Measurements from ENCODE around the gene HTATSF1.

Gene HTATSF1, protein sequence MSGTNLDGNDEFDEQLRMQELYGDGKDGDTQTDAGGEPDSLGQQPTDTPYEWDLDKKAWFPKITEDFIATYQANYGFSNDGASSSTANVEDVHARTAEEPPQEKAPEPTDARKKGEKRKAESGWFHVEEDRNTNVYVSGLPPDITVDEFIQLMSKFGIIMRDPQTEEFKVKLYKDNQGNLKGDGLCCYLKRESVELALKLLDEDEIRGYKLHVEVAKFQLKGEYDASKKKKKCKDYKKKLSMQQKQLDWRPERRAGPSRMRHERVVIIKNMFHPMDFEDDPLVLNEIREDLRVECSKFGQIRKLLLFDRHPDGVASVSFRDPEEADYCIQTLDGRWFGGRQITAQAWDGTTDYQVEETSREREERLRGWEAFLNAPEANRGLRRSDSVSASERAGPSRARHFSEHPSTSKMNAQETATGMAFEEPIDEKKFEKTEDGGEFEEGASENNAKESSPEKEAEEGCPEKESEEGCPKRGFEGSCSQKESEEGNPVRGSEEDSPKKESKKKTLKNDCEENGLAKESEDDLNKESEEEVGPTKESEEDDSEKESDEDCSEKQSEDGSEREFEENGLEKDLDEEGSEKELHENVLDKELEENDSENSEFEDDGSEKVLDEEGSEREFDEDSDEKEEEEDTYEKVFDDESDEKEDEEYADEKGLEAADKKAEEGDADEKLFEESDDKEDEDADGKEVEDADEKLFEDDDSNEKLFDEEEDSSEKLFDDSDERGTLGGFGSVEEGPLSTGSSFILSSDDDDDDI

GRCh38 chrX:136497556-136498052, at the start of gene HTATSF1:
Gene HTATSF1, plus strand, starts transcription at chrX:136497592. Its CDS starts 93 bp downstream, at chrX:136497685.
- no peak for DNase-seq

DNA sequence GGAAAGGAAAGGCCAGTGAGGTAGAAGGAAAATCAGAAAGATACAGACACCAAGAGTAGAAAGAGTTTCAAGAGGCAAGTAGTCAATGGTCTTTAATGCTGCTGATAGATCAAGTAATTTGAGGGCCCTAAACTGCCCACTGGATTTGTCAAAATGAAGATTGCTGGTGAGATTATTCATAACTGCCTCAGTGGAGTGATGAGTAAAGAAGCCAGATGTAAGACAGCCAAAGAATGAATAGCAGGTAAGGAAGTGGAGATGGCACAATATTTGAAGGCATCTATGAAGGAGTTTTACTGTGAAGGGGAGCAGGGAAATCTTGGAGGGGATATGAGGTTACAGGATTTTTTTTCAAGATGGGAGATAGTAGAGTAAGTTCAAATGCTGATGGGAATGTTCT, 49.4 kb upstream of the HTATSF1 start:
- DNase-seq = no peak

DNA sequence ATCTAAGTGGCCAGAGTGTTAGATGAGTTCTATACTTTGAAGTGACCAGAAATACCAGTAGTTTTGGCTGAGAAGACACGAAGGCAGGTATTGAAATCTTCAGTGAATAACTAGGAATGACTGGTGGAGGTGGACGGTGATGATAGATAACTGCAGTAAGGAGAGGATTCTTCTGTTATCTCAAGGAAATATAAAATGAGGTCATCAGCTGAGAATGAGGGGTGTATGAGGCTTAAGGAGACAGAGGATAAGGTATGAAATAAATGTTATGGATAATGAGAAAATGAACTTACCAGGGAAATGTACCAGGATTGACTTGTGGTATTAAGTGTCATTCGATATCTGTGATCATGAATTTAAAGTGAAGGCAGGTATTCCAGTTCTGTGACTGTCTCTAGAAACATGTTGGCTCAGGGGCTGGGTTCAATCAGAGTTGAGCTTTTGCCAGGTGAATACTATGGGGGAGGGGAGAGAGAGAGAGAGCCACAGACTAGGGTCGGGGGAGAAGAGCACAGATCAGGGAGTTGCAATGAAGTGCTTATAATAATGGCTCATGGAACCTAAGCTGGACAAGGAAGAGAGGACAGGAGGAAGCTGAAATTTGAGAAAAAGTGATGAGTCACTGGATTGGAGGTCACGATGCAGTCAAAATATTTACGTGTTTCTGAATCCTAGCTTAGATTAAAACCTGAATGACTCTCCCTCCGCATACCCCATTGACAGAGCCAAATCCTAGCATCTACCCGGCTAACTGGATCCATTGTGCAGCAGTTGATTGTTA, 47.2 kb upstream of the HTATSF1 start:
- no peak for DNase-seq

- DNase-seq = no peak
Measured at GRCh38 chrX:136452614-136453013, 44.8 kb upstream of the HTATSF1 start.

GRCh38 chrX:136453114-136453513, 44.3 kb upstream of the HTATSF1 start:
- no peak for DNase-seq

DNA sequence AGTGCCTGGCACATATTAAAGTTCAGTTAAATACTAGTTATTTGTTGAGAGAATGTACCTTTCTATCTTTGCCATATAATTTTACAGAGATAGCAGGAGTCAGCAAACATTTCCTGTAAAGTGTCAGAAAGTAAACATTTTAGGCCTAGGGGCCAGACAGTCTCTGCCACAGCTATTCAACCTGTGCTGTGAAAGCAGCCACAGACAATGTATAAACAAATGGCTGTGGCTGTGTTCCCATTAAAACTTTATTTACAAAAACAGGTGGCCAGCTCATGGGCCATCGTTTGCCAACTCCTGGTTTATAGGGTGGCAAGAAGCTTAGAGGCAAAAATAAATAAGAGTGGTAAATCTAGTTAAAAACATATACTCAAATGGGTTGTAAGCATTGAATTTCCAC, 43.6 kb upstream of the HTATSF1 start:
- DNase-seq = no peak

DNA sequence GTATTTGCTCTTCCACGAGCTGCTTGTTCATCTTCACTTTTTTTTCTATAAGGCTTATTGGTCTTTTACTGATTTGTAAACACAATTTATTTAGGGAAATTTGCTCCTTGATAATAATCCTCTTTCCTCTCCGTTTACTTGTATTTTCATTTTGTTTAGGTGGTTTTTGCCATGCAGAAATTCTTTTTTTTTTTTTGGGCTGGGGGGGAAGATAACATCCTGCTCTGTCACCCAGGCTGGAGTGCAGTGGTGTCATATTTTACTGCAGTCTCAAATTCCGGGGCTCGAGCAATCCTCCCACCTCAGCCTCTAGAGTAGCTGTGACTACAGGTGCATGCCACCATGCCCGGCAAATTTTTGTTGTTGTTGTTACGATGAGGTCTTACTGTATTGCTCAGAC, 41.3 kb upstream of the HTATSF1 start:
- DNase-seq = no peak

- DNase-seq = no peak
Measured at GRCh38 chrX:136457303-136457917, 40.0 kb upstream of the HTATSF1 start.

DNA sequence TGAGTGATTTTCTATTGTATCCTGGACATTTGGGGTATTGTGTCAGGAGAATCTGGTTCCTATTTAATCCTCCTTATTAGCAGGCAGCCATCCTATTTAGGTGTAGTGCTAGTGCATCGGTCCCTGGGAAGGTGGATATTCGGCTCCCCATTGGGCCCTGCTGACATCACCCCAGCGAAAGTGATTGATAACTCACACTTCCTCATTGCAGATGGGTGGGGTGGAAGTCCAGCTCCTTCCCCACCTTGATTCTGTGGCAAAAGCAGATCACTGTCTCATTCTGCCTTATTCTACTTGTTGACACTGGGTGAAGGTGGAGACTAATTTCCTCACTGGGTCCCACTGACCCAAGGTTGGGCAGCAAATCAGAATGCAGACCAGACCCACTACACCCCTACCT, 32.8 kb upstream of the HTATSF1 start:
- DNase-seq = no peak

GRCh38 chrX:136467303-136467702, 30.1 kb upstream of the HTATSF1 start:
- DNase-seq = peak; percentile 4

DNA sequence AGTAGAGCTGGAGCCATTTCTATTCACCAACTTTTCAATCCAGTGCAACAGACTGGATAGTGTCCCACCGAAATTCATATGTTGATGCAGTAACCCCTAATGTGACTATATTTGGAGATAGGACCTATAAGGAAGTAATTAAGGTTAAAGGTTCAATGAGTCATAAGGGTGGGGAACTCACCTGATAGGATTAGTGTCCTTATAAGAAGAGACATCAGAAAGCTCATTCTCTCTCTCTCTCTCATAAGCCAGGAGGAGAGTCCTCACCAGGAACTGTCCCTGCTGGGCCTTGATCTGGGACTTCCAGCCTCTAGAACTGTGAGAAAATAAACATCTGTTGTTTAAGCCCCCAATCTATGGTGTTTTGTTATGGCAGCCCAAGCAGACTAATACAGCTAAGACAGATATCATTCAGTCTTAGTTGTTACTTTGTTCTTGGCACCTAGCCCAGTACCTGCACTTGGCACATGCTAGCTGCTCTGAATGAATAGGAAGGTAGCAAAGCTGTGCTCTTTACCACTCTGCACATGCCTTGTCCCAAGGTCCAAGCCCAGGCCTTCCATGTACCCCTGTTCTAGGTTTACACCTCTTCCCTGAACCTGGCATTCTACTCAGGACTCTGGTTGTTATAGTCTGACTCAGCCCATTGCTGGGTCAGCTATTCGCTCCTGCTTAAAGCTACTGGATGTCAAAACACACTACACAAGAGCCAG, 28.8 kb upstream of the HTATSF1 start:
- no peak for DNase-seq

DNA sequence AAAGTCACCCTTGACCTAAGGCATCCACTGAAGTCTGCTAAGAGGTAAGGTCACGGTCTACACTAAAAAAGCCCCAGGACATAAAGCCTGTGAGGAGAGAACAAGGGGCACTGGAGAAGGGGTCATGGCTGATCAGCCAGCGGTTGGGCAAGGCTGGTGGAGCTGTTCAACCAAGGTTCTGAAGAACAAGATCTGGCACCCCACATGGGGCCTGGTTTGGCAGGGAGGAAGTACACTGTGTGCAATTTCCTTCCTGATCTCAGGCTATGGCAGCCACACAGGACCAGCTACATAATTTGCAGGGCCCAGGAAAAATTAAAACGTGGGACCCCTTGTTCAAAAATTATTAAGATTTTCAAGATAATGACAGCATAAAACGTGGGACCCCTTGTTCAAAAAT, 23.7 kb upstream of the HTATSF1 start:
- DNase-seq = no peak

DNA sequence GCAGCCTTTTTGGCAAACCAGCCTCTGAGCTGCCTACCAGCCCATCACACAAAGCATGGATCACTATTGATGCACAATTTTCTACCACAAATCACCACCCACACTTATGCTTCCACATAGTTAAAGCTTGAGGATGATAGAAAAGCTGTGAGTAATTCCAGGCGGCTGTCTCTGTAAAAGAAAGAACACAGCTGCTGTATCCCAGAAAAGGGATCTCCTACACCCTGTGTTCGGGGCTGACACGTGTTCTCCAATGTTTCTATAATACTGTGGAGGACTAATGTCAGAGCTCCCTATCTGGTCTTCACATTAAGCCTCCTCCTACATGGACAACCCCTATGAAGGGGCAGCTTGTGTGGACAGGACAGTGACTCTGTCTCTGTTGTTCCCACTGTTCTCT, 22.2 kb upstream of the HTATSF1 start:
- DNase-seq = no peak

DNA sequence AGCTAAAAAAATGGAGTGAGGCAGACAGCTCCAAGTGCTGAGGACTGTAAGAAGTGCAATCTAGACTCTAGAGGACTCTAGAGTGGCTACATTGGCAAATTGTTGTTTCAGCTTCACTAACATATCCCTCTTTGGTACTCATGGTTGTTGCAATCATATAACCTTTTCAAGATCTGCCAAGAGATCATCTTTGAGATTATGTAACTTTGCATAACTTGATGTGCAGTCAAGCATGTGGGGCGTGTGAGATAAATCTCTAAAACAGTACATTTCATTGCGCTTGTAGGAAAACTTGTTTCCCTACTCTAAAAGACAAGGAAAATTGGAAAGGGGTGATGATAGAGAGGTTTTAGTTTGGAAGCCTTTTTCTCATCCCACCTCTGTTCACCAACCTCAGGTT, 20.9 kb upstream of the HTATSF1 start:
- no peak for DNase-seq

- peak; percentile 11 for DNase-seq
Measured at GRCh38 chrX:136477026-136477425, 20.4 kb upstream of the HTATSF1 start.

DNA sequence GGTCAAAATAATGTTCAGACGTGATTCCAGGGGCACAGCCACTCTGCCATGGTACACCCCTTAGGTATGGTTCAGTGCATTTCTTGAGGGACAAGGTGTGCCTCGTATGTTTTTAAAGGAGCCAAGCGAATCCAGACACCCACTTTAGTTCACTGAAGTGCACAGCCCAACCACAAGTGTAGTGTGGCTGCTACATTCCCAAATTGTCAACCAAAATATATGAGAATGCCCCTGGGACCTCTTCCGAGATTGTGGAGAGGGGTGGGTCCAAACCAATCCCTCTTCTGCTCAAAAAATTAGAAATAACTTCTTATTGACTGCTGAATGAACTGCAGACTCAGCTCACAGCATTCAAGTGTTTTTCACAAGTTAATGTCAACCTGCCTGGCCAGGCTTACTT, 17.0 kb upstream of the HTATSF1 start:
- DNase-seq = no peak

DNA sequence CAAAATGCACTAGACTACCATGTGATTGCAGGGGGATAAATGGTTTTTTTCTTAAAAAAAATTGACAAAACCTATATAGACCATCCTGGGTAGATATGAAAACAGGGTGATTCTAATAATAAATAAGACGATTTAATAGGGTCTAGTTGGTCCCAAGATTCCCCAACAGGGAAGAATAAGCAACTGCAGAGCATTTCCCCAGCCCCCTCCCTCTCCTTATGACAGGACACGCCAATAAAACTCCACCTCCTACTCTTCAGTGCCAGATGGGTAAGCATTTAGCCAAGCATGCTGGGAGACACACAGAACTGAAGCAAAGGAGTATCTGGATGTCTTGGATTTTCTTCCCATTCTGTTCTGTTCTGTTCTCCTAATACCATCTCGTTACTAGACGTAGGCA, 9.7 kb upstream of the HTATSF1 start, which contains the start of gene BRS3:
Gene BRS3, plus strand, starts transcription at position 301 of the 400 bp plus-strand sequence. CDS start 168 bp downstream, outside the sequence.
- DNase-seq = no peak

DNA sequence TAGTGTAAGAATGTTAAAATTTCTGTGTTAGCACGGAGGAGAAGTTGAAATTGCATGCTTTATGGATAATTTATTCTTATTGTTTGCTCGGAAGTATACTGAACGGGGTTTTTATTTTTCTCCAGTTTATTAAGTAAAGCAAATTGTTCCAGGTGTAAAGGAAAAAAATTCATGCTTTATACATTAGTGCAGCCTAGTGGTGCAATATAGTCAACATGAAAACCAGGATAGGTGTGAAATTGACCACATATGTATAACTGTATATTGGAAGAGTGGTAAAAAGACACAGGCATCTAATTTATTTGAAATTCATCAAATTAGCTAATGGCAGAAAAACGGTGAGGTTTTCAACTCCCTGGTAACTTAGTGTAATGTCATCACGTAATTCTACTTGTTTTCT, 8.7 kb upstream of the HTATSF1 start:
- DNase-seq = no peak

- DNase-seq = no peak
Measured at GRCh38 chrX:136491832-136492231, 5.6 kb upstream of the HTATSF1 start.

DNA sequence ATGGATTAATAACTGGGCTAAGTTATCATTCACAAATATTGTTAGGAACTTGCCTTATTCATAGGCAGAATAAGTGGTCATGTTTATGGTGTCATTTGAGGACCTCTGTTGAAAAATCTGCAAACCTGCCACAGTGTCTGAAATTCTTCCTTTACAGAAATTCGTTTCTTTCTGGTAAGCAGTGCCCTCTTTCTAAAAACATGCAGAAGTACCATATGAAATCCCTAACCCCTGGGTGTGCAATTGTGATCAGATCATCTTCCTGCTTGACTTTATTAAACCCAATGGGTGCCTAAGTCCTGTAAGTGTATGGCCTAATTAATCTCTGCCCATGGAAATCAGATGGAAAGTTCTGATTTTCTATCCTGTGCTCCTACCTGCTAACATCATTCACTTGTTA, 4.4 kb upstream of the HTATSF1 start:
- no peak for DNase-seq

GRCh38 chrX:136495043-136495442, 2.3 kb upstream of the HTATSF1 start:
- DNase-seq = no peak

DNA sequence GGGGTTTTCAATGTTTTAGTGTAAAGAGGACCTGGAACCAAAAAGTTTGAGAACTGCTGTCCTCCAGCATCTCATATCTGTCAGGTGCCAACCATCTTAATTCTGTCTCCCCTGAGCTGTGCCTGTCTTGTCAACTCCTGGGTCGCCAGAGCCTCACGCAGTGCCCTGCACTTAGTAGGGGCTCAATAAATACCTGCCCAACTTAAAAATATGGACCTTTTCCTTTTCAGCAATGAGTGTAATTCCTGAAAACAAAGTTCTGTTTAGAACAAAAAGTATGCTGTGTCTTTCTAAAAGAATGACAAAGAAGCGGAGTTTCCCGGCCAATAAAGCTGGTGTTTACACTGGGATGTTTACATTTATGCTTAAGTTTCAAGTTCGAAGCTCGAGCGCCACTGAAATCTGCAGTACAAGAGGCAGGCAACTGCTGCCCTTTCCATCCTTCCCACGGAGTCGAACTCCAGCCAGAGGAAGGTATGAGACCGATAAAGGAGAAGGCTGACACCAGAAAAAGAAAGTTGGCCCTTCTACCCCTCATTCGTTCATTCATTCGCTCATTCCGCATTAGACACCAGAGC, 1.1 kb upstream of the HTATSF1 start:
- DNase-seq = no peak

All from activated CD4-positive, alpha-beta T cell treated with anti-CD3 and anti-CD28 coated beads, Interleukin-2, Interleukin-6, amounts not matched to agents 100 ng/mL and 50 ng/mL, durations not matched to agents 16 hours and 8 hours (primary cell).